HCT116 (cell line): ENCODE data around the gene MTPN.

Source experiments
- CEBPB ChIP-seq: IDR thresholded peaks from 2 replicates; pipeline ENCODE4 v1.6.1; 2012; ENCODE audit warnings: low read depth
- CTCF ChIP-seq, 3 experiments: fragments of 200-600 bp in 1 of 3; sonication (generic) in 1 of 3; IDR thresholded peaks in 2 of 3; conservative IDR thresholded peaks in 1 of 3; 2 replicates each; pipeline ENCODE4 v1.5.1; 2012 to 2017; ENCODE audit warnings: low read depth in 2 of 3, low read length in 2 of 3, antibody characterized with exemption in 1 of 3, borderline replicate concordance in 1 of 3, control low read depth in 1 of 3, mild to moderate bottlenecking in 1 of 3, mixed read lengths in 1 of 3, mixed run types in 1 of 3, moderate library complexity in 1 of 3; ENCODE audit not compliant: insufficient read depth in 1 of 3
- FOSL1 ChIP-seq: IDR thresholded peaks from 2 replicates; pipeline ENCODE4 v1.6.1; 2012; ENCODE audit warnings: low read depth
- RAD21 ChIP-seq: IDR thresholded peaks from 2 replicates; pipeline ENCODE4 v1.6.1; 2012; ENCODE audit warnings: low read depth, mild to moderate bottlenecking
- ZFX ChIP-seq: fragments of 450-650 bp; IDR thresholded peaks from 2 replicates; pipeline ENCODE4 v1.6.1; 2017
- TF ChIP-seq, protein P1 (sequence below): IDR thresholded peaks from 2 replicates; pipeline ENCODE4 v1.6.1; 2012

- TF ChIP-seq, protein P1, sequence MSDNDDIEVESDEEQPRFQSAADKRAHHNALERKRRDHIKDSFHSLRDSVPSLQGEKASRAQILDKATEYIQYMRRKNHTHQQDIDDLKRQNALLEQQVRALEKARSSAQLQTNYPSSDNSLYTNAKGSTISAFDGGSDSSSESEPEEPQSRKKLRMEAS = no peak
- TF ChIP-seq CTCF (IDR thresholded peaks at IDR 0.05 in 2 of 3, conservative IDR thresholded peaks at IDR 0.05 in 1 of 3; ENCODE audit: borderline replicate concordance in 1 of 3, insufficient read depth in 1 of 3, low read depth in 2 of 3, low read length in 2 of 3) (no peak), CEBPB (no peak), ZFX (no peak), RAD21 (no peak), FOSL1 (no peak)
Measured at GRCh38 chr7:135932131-135932530, 45.0 kb downstream of the MTPN start.
